ENCODE measurements around the gene IKBKE.

- TF ChIP-seq CTCF (conservative IDR thresholded peaks at IDR 0.05), result no peak
- TF ChIP-seq ZFX (IDR thresholded peaks at IDR 0.05), result no peak
Observed at GRCh38 chr1:206459703-206460102, 10.6 kb upstream of the IKBKE start.
